Esophagus mucosa (tissue), 1 donor: ENCODE results near the gene SBK2. TPM values are rescaled to one million over a fixed set of nuclear protein-coding genes. Genes with fewer than 3 reads are reported as not detected.
A peak's percentile ranks its signal among the peaks of the same experiment; 100 is the strongest.
"Not testable (repeated sequence)": the region's sequence is repeated elsewhere in the genome, so short reads cannot be mapped to it uniquely, and the experiment has no call there.

Experiments used
- ATAC-seq: fragments of 200-7000 bp; cut with Tn5 transposase; one replicate; pipeline ENCODE4 v1.9.1; 2020
- total RNA-seq: library from RNA; stranded (reverse); gene quantifications from one replicate; pipeline ENCODE4 v1.2.4, GENCODE V29; 2023
- donor health status: DM: yes; HTN: yes; CAD: no.

SBK2 gene
- total RNA-seq, 1 donor from 2014 or later, result not detected

DNA sequence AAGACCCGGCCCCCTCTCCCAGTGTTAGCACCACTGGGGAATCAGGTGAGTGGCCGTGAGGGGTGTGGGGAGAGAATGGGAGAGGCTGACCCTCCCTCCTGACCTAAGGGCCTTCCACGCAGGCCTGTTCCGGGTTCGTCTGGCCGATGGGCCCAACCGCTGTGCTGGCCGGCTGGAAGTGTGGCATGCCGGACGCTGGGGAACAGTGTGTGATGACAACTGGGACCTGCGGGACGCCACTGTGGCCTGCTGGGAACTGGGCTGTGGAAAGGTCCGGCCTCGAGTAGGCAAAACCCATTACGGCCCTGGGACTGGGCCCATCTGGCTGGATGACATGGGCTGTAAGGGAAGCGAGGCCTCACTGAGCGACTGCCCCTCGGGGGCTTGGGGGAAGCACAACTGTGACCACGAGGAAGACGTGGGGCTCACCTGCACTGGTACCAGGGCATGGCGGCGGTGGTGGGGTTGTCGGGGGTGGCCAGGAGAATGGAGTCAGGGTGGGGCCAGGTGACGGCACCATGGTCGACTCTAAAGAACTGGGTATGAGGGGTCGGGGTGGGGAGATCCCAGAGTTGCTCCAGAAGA is 36.5 kb downstream of the SBK2 start:
- ATAC-seq, result no peak

DNA sequence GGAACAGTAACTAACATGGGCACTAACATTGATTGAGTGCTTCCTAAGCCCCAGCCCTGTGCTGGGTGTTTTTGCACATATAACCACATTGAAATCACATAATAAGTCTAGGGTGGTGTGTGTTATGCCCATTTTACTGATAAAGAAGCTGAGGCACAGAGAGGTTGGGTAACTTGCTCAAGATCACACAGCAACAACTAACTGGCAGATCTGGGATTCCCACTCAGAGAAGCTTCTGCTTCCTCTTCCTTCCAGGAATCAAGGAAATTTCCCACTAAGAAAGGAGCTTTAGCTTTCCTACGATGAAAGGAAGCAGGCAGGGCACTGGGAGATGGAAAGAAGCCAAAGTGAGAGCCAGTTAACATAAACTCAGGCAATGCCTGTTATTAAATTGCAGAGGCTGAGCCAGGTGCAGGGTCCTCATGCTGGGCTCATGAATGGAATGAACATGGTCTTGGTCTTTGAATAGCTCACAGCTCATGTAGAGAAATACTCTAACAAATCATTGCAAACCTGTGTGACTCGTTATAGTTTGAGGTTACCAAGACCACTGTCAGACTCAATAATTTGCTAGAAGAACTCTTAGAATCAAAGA is 38.6 kb downstream of the SBK2 start:
- ATAC-seq, result no peak

- ATAC-seq, result no peak
These were observed 39.2 kb downstream of the SBK2 start for GRCh38 chr19:55497763-55498162.

- not testable (repeated sequence) for ATAC-seq
These were observed 40.1 kb downstream of the SBK2 start for GRCh38 chr19:55496820-55497219.

- ATAC-seq, result no peak
These were observed 41.1 kb downstream of the SBK2 start for GRCh38 chr19:55495646-55496349.

DNA sequence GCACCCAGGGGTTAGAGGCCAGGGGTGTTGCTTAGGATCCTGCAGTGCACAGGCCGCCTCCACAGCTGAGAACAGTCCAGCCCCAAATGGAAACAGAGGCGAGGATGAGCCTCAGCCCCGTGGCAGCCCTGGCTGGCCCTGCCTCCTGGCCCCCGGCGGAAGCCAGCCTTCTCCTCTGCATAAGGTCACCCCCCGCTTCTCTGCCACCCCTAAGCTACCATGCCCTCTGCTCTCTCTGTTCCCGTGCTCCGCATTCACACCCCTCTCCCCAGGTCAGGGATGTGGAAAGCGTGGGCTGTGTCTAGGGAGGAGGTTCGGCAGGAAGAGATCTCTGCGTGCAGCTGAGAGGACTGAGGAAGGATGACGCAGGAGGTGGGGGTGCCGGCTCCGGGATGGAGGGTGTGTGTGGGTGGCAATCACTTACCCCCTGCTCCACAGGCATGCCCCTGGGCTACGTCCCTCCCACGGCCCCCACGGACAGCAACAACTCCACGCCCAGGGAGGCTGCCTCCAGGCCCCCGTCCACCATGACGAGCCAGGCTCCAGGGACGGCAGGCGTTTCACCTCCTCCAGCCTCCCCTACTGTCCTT is 42.7 kb downstream of the SBK2 start:
- no peak for ATAC-seq

DNA sequence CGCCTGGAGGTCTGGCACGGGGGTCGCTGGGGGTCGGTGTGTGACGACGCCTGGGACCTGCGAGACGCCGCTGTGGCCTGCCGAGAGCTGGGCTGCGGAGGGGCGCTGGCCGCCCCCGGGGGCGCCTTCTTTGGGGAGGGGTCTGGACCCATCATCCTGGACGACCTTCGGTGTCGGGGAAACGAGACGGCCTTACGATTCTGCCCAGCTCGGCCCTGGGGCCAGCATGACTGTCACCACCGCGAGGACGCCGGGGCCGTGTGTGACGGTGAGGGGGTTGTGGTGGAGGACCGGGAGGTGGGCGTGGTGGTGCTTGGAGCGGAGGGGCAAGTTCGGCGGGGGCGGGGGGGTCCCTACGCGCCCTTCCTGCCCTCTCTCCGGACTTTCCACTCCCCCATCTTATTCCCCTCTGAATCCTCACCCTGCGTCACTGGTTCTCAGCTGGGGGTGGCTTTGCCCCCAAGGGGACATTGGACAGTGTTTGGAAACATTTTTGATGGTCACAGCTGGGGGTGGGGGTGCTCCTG is 43.2 kb downstream of the SBK2 start:
- no peak for ATAC-seq

GRCh38 chr19:55493052-55493644 is 43.8 kb downstream of the SBK2 start:
- no peak for ATAC-seq

- ATAC-seq, result peak; percentile 11
These were observed 44.5 kb downstream of the SBK2 start for GRCh38 chr19:55492362-55492944.

DNA sequence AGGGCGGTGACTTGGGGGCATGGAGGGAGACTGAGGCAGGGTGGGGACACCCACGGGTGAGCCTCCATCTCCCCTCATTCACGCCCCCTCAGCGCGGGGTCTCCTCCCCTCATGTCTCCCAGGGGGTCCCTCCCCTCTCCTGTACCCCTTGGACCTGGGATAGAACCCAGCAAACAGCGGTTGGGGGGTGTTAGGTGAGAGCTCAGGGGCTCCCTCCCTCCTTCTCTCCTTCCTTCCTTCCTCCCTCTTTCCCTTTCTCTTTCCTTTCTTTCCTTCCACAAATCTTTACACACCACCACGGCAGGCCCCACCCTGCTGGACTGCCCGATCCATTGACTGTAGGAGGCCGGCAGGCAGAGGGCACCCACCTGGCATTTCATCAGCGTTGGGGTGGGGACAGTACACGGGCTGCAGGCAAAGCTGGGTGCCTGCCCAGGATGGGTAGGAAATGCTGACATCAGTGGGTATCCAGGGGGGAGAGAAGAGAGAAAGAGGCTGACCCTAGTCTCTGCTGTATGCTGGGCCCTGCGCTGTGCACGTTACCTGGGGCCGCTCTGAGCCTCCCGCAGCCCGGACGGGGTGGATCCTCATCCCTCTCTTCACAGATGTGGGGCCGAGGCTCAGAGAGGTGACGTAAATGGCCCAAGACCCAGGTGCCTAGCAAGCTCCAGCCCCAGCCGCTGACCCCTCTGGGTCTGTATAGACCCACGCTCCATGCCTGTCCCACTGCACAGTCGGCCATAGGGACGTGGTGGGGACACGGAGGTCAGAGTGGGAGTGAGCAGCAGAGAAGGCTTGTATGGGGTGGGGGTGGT is 45.2 kb downstream of the SBK2 start:
- no peak for ATAC-seq

- ATAC-seq, result no peak
These were observed 46.2 kb downstream of the SBK2 start for GRCh38 chr19:55490478-55491432.

GRCh38 chr19:55489711-55490477 is 47.0 kb downstream of the SBK2 start:
- ATAC-seq, result no peak

- no peak for ATAC-seq
These were observed 47.8 kb downstream of the SBK2 start for GRCh38 chr19:55488986-55489710.

DNA sequence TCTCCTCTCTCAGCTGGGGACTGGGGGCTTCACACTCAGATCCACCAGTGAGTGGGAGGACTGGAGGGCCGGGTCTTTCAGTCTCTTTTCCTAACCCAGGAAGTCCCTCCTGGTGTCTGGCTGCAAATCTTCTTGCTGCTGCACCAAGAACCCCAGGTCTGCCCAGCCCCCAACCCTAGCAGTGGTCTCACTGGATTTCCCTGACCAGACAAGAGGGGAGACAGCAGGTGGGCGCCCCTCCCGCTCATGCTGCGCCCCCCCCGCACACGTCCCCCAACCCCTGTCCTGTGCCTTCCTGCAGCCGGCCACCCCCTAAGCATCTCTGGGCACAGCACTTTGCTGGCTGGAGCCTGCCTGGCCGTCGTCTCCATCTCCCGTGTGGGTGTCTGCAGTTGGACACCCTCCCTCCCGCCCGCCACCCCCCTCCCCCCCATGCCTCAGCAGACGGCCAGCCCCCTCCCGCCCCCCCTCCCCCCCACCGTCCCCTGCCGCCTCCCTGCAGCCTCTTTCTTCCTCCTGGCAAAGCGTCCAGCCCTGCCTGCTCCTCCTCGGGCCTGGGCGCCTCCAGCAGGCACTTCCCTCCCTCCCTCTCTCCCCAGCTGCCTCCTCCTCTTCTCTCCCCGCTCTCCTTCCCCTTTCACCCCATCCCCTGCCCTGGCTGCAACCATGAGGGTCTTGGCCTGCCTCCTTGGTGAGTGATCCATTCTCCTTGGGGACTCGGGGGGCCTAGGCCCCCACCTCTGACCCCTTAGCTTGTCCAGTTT is 48.8 kb downstream of the SBK2 start, which contains the start of gene SSC5D:
Gene SSC5D (plus strand): TSS at position 513 of the 764 bp plus-strand sequence. CDS start 154 bp downstream, at position 667.
- no peak for ATAC-seq

GRCh38 chr19:55486971-55487923 is 49.7 kb downstream of the SBK2 start:
- ATAC-seq, result peak; percentile 40

- no peak for ATAC-seq
These were observed 50.6 kb downstream of the SBK2 start for GRCh38 chr19:55486043-55486970.
